Measurements from ENCODE around the gene PAK1.
"Not testable (repeated sequence)": the region's sequence is repeated elsewhere in the genome, so short reads cannot be mapped to it uniquely, and the experiment has no call there.

PAK1 gene

GRCh38 chr11:77303328-77303727 is 170.6 kb downstream of the PAK1 start:
- DNase-seq (ENCODE audit: low read depth): no peak

DNA sequence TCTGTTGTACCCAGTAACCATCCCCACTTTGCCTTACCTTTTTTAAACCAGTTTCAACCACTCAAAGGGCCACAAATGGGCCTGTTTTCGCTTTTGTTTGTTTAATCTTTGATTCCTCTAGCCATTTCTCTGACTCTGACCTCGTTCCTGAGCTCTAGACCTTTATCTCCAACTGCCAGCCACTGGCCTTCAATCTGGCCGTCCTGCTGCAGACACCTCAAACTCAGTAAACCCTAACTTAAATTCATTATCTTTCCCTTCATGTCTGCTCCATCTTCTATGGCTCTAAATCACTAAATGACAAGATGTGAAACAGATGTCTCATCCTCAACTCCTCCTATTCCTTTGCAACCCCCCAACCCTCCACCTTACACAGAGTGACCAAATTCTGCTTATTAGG is 171.1 kb downstream of the PAK1 start:
- DNase-seq (ENCODE audit: low read depth): no peak

GRCh38 chr11:77301510-77301909 is 172.4 kb downstream of the PAK1 start, which contains the start of gene GDPD4:
TSS of gene GDPD4 (minus strand) at chr11:77301686. CDS start at chr11:77285137, 16,549 bp downstream.
- DNase-seq (ENCODE audit: low read depth): no peak

DNA sequence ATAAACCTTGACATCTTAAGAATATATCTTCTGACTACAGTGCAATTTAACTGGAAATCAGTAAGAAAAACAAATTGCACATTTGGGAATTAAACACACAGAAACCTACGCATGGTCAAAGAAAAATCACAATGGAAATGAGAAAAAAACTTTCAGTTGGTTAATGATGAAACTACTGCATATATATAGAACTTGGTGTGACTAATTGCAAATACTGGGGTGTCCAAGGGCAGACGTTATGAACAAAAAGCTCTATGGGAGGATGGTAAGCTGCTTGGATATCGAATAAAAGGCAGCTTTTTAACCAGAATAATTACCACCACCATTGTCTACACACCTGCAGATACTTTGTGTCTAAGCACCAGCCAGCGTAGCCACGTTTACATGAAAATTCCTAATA is 173.2 kb downstream of the PAK1 start:
- DNase-seq (ENCODE audit: low read depth): no peak

- not testable (repeated sequence) for DNase-seq (ENCODE audit: low read depth)
Measured at GRCh38 chr11:77300028-77300427, 173.9 kb downstream of the PAK1 start.

- no peak for DNase-seq (ENCODE audit: low read depth)
Measured at GRCh38 chr11:77299528-77299993, 174.3 kb downstream of the PAK1 start.

DNA sequence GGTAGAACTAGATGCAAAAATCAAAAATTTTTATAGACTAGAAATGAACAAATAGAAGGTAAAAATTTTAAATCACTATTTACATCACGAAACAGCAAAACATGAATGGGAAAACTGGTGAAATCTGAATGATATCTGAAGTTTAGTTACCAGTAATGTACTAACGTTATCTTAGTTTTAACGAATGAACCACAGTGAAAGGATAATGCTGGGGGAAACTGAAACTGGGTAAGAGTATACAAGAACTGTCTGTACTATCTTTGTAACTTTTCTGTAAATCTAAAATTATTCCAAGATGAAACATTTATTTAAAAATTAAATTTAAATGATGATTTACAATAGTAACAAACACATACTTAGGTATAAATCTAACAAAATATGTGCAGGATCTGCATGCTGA is 179.9 kb downstream of the PAK1 start:
- no peak for DNase-seq (ENCODE audit: low read depth)

DNA sequence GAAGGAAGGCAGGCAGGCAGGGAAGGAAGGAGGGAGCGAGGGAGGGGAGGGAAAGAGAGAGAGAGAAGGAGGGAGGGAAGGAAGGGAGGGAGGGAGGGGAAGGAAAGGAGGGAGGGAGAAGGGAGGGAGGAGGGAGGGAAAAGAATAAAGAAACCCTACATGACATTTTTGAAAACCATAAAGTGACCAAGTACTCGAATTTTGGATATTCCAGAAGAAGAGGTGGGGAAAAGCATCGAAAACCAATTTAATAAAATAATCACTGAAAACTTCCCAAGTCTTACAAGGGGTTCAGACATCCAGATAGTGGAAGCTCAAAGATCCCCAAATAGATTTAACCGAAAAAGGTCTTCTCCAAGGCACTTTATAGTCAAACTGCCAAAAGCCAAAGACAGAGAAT is 184.2 kb downstream of the PAK1 start:
- no peak for DNase-seq (ENCODE audit: low read depth)

DNA sequence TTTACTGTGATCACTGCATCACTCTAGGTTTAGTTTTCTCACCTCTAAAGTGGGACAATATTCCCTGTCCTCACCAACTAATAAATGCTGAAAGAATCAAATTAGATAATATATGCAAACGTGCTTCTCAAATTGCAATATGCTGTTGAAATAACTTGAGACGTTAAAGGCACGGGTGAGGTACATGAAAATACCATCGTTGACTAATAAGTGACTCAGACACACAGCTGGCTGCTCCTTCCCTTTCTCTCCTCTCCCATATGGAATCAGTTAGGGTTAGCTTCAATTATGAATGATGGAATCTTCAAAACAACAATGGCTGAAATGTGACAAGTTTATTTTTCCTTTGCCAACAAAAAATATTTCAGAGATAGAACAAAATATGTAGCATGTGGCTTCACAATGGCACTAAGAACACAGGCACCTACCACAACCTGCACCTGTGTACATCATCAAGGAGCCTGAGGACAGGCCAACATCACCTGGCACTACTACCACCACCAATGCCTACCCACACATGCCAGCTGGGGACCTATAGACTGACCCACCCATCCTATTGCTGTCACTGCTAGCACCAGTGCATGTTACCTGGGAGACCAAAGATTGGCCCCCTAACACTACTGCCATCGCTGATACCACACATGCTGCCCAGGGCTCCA is 186.2 kb downstream of the PAK1 start:
- no peak for DNase-seq (ENCODE audit: low read depth)

GRCh38 chr11:77287136-77287535 is 186.8 kb downstream of the PAK1 start:
- no peak for DNase-seq (ENCODE audit: low read depth)

DNA sequence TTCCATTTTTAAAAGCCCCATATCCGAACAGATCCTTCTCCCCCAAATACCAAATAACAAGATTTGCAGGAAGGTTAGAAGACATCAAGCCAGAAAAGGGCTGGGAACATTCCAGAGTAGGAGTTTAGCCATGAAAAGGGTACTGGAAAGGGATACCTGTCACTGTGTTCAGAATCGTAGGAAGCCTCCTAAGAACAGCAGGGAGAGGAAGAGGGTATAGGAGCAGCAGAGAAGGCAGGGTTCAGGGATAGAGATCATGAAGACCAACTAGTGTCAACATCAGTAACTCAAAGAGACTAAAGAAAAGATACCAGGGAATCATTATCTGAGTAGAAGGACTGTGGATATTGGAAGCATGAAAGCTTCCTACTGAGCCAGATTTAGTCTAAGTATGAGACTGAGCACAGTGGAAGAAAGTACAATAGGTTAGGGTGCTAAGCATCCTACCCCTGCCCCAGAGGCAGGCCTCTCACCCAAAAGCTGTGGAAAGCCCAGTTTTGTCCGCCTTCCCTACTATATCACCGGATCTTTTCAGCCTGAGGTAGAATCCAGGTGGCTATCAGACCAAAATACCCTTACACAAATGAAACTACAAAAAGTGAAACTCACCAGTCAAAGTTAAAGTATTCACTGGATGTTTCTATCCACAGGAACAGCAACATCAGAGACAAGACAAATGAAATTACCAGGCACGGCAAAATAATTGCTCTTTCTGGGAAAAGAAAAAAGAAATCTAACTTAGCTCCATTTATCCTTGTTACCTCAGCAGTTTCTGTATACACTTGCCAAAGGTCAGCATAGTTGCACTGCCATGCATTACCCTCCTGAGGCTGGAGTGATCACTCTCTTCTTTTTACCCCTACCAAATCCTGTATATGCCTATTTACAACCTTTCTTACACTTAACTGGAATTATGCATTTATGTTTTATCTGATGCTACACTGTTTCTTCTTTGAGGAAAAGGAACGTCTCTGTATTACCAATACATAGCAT is 189.1 kb downstream of the PAK1 start:
- no peak for DNase-seq (ENCODE audit: low read depth)

GRCh38 chr11:77283101-77283500 is 190.8 kb downstream of the PAK1 start:
- no peak for DNase-seq (ENCODE audit: low read depth)

DNA sequence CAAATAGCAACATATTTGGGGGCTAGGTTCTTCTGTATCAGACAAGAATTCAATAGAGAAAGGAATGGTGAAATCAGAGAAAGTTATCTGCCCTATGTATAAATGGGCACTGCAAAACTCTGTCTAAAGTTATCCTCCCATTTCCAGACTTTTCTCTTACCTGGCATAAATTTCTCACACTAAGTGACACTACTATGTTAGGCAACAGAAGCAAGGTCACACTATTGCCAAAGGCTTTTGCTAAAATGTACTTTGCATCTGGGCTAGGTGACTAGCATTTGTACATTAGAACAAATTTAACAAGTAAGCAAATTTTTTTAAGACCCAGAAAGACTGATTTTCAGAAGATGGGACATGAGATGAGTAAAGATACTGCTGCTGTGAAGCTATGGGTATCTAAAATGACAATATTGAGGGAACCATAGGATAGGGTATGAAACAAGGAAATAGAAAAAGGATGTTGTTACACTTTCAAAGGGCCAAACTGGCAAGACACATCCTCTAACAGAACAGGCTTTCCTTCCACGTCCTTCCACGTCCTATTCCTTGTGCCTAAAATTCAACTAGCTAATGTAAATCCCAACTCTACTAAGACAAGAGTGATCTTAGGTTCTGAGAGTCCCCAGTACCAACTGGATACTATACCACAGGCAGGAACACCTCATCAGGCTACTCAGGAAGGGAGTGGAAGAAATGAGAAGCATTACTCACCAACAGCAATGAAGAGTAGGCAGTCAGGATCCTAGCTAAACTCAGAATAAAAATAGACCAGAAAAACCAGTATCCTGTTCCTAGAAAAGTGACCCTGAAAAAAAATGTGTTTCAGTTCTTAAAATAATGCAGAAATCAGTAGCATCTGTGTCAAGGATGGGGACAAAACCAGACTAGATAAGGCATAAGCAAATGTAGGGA is 195.0 kb downstream of the PAK1 start:
- no peak for DNase-seq (ENCODE audit: low read depth)

GRCh38 chr11:77276271-77276670 is 197.6 kb downstream of the PAK1 start:
- no peak for DNase-seq (ENCODE audit: low read depth)
